NCI-H345 (cell line): Measurements from ENCODE around the gene EDIL3.
A peak's percentile ranks its signal among the peaks of the same experiment; 100 is the strongest.
"Not testable (repeated sequence)": the region's sequence is repeated elsewhere in the genome, so short reads cannot be mapped to it uniquely, and the experiment has no call there.

Experiments used
- DNase-seq: peaks from one replicate; lab custom pipeline; 2025; lab: John Stamatoyannopoulos, UW

The EDIL3 gene

GRCh38 chr5:84168841-84169240, 215.8 kb downstream of the EDIL3 start:
- DNase-seq = no peak

- DNase-seq = no peak
Observed at GRCh38 chr5:84163671-84164070, 221.0 kb downstream of the EDIL3 start.

GRCh38 chr5:84162695-84163094, 222.0 kb downstream of the EDIL3 start:
- no peak for DNase-seq

GRCh38 chr5:84160650-84161049, 224.0 kb downstream of the EDIL3 start:
- not testable (repeated sequence) for DNase-seq

GRCh38 chr5:84149094-84149493, 235.6 kb downstream of the EDIL3 start:
- no peak for DNase-seq

GRCh38 chr5:84148651-84149050, 236.0 kb downstream of the EDIL3 start:
- DNase-seq = no peak

GRCh38 chr5:84137541-84137940, 247.1 kb downstream of the EDIL3 start:
- no peak for DNase-seq

GRCh38 chr5:84131372-84131771, 253.3 kb downstream of the EDIL3 start:
- DNase-seq = peak; percentile 63

- no peak for DNase-seq
Observed at GRCh38 chr5:84130006-84130580, 254.6 kb downstream of the EDIL3 start.

- no peak for DNase-seq
Observed at GRCh38 chr5:84125216-84125615, 259.5 kb downstream of the EDIL3 start.

GRCh38 chr5:84119252-84119651, 265.4 kb downstream of the EDIL3 start:
- DNase-seq = no peak

- DNase-seq = no peak
Observed at GRCh38 chr5:84118551-84118950, 266.1 kb downstream of the EDIL3 start.

- no peak for DNase-seq
Observed at GRCh38 chr5:84115727-84116126, 269.0 kb downstream of the EDIL3 start.

GRCh38 chr5:84113246-84114105, 271.2 kb downstream of the EDIL3 start:
- DNase-seq = peak; percentile 85

- no peak for DNase-seq
Observed at GRCh38 chr5:84092738-84093137, 291.9 kb downstream of the EDIL3 start.

- DNase-seq = peak; percentile 57
Observed at GRCh38 chr5:84091127-84091799, 293.4 kb downstream of the EDIL3 start.

- peak; percentile 5 for DNase-seq
Observed at GRCh38 chr5:84088996-84089395, 295.7 kb downstream of the EDIL3 start.

GRCh38 chr5:84086511-84086910, 298.2 kb downstream of the EDIL3 start:
- no peak for DNase-seq

- DNase-seq = no peak
Observed at GRCh38 chr5:84085387-84086041, 299.2 kb downstream of the EDIL3 start.

- no peak for DNase-seq
Observed at GRCh38 chr5:84080908-84081307, 303.8 kb downstream of the EDIL3 start.

GRCh38 chr5:84072339-84072738, 312.3 kb downstream of the EDIL3 start:
- no peak for DNase-seq

- no peak for DNase-seq
Observed at GRCh38 chr5:84069608-84070179, 315.0 kb downstream of the EDIL3 start.
